Astrocyte of the cerebellum (primary cell): ENCODE results near the gene IMPACT.

Experiments used
- DNase-seq: peaks from one replicate; pipeline ENCODE4 v3.0.0-alpha.2; 2011; ENCODE audit warnings: low read depth
- H3K4me3 ChIP-seq: 2 replicates; pipeline ENCODE4 v1.5.1; 2011; ENCODE audit warnings: mild to moderate bottlenecking, low read depth, low read length, moderate library complexity
- CTCF ChIP-seq: IDR thresholded peaks from 2 replicates; pipeline ENCODE4 v1.5.1; 2012; ENCODE audit warnings: low read length, low read depth, moderate library complexity, mild to moderate bottlenecking; ENCODE audit errors: missing control alignments
- in situ Hi-C: cut with HindIII; loops from 2 replicates; pipeline ENCODE4 v1.10.0; 2017; ENCODE audit warnings: low sequenced_read_pairs

Gene IMPACT

GRCh38 chr18:24456549-24456948, 30.1 kb downstream of the IMPACT start:
- no peak for DNase-seq
- in situ Hi-C loops, result no loop called here
- H3K4me3 ChIP-seq, result no peak overlapping the region
- TF ChIP-seq CTCF, result no peak

- DNase-seq, result no peak
- no peak overlapping the region for H3K4me3 ChIP-seq
- no peak for TF ChIP-seq CTCF
- in situ Hi-C loops, result no loop called here
These were observed 33.3 kb downstream of the IMPACT start for GRCh38 chr18:24459772-24460171.

GRCh38 chr18:24460388-24460787, 33.9 kb downstream of the IMPACT start, which contains the start of gene HRH4:
Gene HRH4, plus strand, starts transcription at chr18:24460637. Its CDS starts 92 bp downstream, at chr18:24460729.
- H3K4me3 ChIP-seq, result no peak within 1 kb of the TSS
- no peak for DNase-seq
- in situ Hi-C loops, result no loop called here
- no peak for TF ChIP-seq CTCF

- H3K4me3 ChIP-seq, result no peak overlapping the region
- no peak for TF ChIP-seq CTCF
- DNase-seq, result no peak
- in situ Hi-C loops, result no loop called here
These were observed 35.5 kb downstream of the IMPACT start for GRCh38 chr18:24461996-24462395.

- H3K4me3 ChIP-seq, result no peak overlapping the region
- TF ChIP-seq CTCF, result no peak
- DNase-seq, result no peak
- in situ Hi-C loops, result no loop called here
These were observed 36.6 kb downstream of the IMPACT start for GRCh38 chr18:24462838-24463775.

GRCh38 chr18:24465486-24465885, 39.0 kb downstream of the IMPACT start:
- H3K4me3 ChIP-seq, result no peak overlapping the region
- in situ Hi-C loops, result no loop called here
- no peak for TF ChIP-seq CTCF
- no peak for DNase-seq
